ENCODE results near the gene SYT11.

DNA sequence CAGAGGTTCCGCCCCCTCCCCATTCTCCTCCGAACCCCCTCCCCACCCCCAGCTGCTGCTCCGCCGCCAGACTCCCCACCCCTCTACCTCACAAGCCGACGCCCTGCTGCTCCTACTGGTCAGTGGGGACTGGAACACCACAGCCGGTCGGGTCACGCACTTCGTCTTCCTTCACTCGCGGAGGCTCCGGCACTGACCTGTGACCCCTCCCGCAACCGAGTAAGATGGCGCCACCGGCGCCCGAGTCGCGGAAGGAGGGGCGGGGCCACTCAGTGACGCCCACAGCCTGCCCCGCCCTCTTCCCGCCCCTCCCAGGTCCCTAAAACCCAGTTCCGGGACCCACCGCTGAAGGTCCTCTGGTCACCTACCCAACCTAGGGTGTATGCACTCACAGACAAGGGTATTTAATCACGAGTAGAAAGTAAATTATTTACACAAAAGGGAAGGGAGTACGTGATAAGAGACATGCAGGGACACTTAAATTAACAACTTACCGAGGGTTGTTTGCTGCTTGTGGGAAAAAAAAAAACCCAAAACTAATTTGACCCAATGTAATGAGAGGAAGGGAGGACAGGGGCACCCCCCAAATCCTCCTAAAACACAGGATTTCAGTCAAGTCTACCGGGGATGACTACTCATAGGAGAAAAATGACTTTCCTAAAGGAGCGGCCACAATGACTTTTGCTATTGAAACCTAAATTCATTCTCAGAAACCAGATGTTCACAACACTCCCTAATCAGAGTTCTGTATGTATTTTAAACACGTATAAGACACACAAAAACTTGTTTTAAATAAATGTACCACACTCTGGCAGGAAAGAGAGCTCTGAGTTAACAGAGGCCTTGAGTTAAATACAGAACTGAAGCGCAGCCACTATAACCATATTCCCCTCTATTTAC lies 52.0 kb downstream of the SYT11 start, which contains the start of gene RIT1:
- TF ChIP-seq CTCF (IDR thresholded peaks at IDR 0.05) (no peak), POLR2A (IDR thresholded peaks at IDR 0.05) (peak in 1 of 2 donors; percentile 43)

Data from lower leg skin (tissue), 3 donors.